GM21786 (cell line): Measurements from ENCODE around the gene PCDHA8.
"Not testable (repeated sequence)": the region's sequence is repeated elsewhere in the genome, so short reads cannot be mapped to it uniquely, and the experiment has no call there.

Experiments used
- ATAC-seq: cut with Tn5 transposase; IDR thresholded peaks from one replicate; pipeline ENCODE4 v1.9.1; 2021; ENCODE audit not compliant: unreplicated experiment

The PCDHA8 gene

GRCh38 chr5:140840978-140841962, at the start of gene PCDHA8:
PCDHA8 (plus strand) TSS chr5:140841187; CDS start chr5:140841322, 135 bp downstream.
- no peak for ATAC-seq

GRCh38 chr5:140794595-140795258, 46.3 kb upstream of the PCDHA8 start, which contains the start of gene PCDHA2:
PCDHA2 (plus strand) TSS chr5:140794852.
- no peak for ATAC-seq

- ATAC-seq, result no peak
Observed at GRCh38 chr5:140795259-140795641, 45.7 kb upstream of the PCDHA8 start.

- not testable (repeated sequence) for ATAC-seq
Observed at GRCh38 chr5:140796072-140796717, 44.8 kb upstream of the PCDHA8 start.

- ATAC-seq, result no peak
Observed at GRCh38 chr5:140796718-140797095, 44.3 kb upstream of the PCDHA8 start.

GRCh38 chr5:140800816-140801493, 40.0 kb upstream of the PCDHA8 start, which contains the start of gene PCDHA3:
PCDHA3 (plus strand) TSS chr5:140801057.
- no peak for ATAC-seq

GRCh38 chr5:140801494-140801841, 39.5 kb upstream of the PCDHA8 start:
- ATAC-seq, result no peak

- not testable (repeated sequence) for ATAC-seq
Observed at GRCh38 chr5:140802381-140802780, 38.6 kb upstream of the PCDHA8 start.

- no peak for ATAC-seq
Observed at GRCh38 chr5:140802781-140803271, 38.2 kb upstream of the PCDHA8 start.

- ATAC-seq, result no peak
Observed at GRCh38 chr5:140806834-140807775, 33.9 kb upstream of the PCDHA8 start, which contains the start of gene PCDHA4. PCDHA4 (plus strand) TSS chr5:140807068.

GRCh38 chr5:140808241-140808888, 32.6 kb upstream of the PCDHA8 start:
- not testable (repeated sequence) for ATAC-seq

GRCh38 chr5:140808889-140809291, 32.1 kb upstream of the PCDHA8 start:
- ATAC-seq, result no peak

- ATAC-seq, result no peak
Observed at GRCh38 chr5:140821375-140822280, 19.4 kb upstream of the PCDHA8 start, which contains the start of gene PCDHA5. PCDHA5 (plus strand) TSS chr5:140821613.

- ATAC-seq, result no peak
Observed at GRCh38 chr5:140822281-140822629, 18.7 kb upstream of the PCDHA8 start.

- ATAC-seq, result not testable (repeated sequence)
Observed at GRCh38 chr5:140822969-140823368, 18.0 kb upstream of the PCDHA8 start.

GRCh38 chr5:140823475-140823874, 17.5 kb upstream of the PCDHA8 start:
- no peak for ATAC-seq

GRCh38 chr5:140827704-140828361, 13.2 kb upstream of the PCDHA8 start, which contains the start of gene PCDHA6:
PCDHA6 (plus strand) TSS chr5:140827960; CDS start chr5:140828092, 132 bp downstream.
- no peak for ATAC-seq
